GM23338 (cell line): ENCODE measurements around the gene MYOM1. TPM values are rescaled to one million over a fixed set of nuclear protein-coding genes. Genes with fewer than 3 reads are reported as not detected.

ENCODE experiments used
- ATAC-seq: fragments of 200-7000 bp; cut with Tn5 transposase; 3 replicates; pipeline ENCODE4 v1.9.1; 2020
- DNase-seq: peaks from one replicate; pipeline ENCODE4 v3.0.0-alpha.2; 2015; ENCODE audit warnings: low spot score
- H2AFZ ChIP-seq: fragments of 200-600 bp; sonication (generic); 2 replicates; pipeline ENCODE4 v1.8.0; 2016; ENCODE audit warnings: antibody characterized with exemption, mild to moderate bottlenecking, moderate library complexity
- H3F3A ChIP-seq: fragments of 200-600 bp; sonication (generic); replicated peaks from 2 replicates; pipeline ENCODE4 v1.8.0; 2017; ENCODE audit warnings: antibody characterized with exemption, mixed run types, low read depth
- H3K27ac ChIP-seq: fragments of 200-600 bp; sonication (generic); 2 replicates; pipeline ENCODE4 v1.6.1; 2016; ENCODE audit warnings: low read depth
- H3K27me3 ChIP-seq: fragments of 200-600 bp; sonication (generic); 2 replicates; pipeline ENCODE4 v1.8.0; 2016; ENCODE audit warnings: mild to moderate bottlenecking, mixed run types, moderate library complexity; ENCODE audit not compliant: insufficient read depth
- H3K36me3 ChIP-seq: fragments of 200-600 bp; sonication (generic); 2 replicates; pipeline ENCODE4 v1.8.0; 2016; ENCODE audit warnings: mild to moderate bottlenecking; ENCODE audit not compliant: insufficient read depth
- H3K4me1 ChIP-seq: fragments of 200-600 bp; sonication (generic); 2 replicates; pipeline ENCODE4 v1.8.0; 2016; ENCODE audit warnings: mild to moderate bottlenecking, moderate library complexity; ENCODE audit not compliant: insufficient read depth
- H3K4me2 ChIP-seq: fragments of 200-600 bp; sonication (generic); 2 replicates; pipeline ENCODE4 v1.7.1; 2017; ENCODE audit warnings: mixed run types
- H3K4me3 ChIP-seq: fragments of 200-600 bp; sonication (generic); 2 replicates; pipeline ENCODE4 v1.6.1; 2016; ENCODE audit warnings: mixed run types
- H3K79me2 ChIP-seq: fragments of 200-600 bp; sonication (generic); replicated peaks from 2 replicates; pipeline ENCODE4 v1.8.0; 2017; ENCODE audit warnings: mild to moderate bottlenecking; ENCODE audit not compliant: insufficient read depth
- H3K9me2 ChIP-seq: fragments of 200-600 bp; sonication (generic); 2 replicates; pipeline ENCODE4 v1.8.0; 2017; ENCODE audit not compliant: insufficient read depth
- H4K20me1 ChIP-seq: fragments of 200-600 bp; sonication (generic); replicated peaks from 2 replicates; pipeline ENCODE4 v1.8.0; 2017; ENCODE audit warnings: mild to moderate bottlenecking; ENCODE audit not compliant: insufficient read depth
- H3K27ac Mint-ChIP-seq: 2 replicates; pipeline ENCODE4 v1.8.0; 2020; ENCODE audit warnings: inconsistent platforms, mild to moderate bottlenecking, moderate library complexity, mixed read lengths
- H3K27me3 Mint-ChIP-seq: 3 replicates; pipeline ENCODE4 v1.8.0; 2022; ENCODE audit warnings: low read depth, mild to moderate bottlenecking, moderate library complexity, mixed read lengths, inconsistent platforms; ENCODE audit not compliant: insufficient read depth, poor library complexity
- H3K36me3 Mint-ChIP-seq: 3 replicates; pipeline ENCODE4 v1.8.0; 2021; ENCODE audit warnings: low read depth, mild to moderate bottlenecking, inconsistent platforms, moderate library complexity, mixed read lengths
- H3K4me1 Mint-ChIP-seq: 3 replicates; pipeline ENCODE4 v1.8.0; 2020; ENCODE audit warnings: mild to moderate bottlenecking, inconsistent platforms, mixed read lengths
- H3K4me3 Mint-ChIP-seq: 3 replicates; pipeline ENCODE4 v1.8.0; 2021; ENCODE audit warnings: moderate library complexity, mild to moderate bottlenecking, inconsistent platforms, mixed read lengths
- H3K9me3 Mint-ChIP-seq: 3 replicates; pipeline ENCODE4 v1.8.0; 2020; ENCODE audit warnings: moderate library complexity, mild to moderate bottlenecking, inconsistent platforms, mixed read lengths
- CTCF ChIP-seq, 2 experiments: fragments of 200-600 bp in 1 of 2; sonication (generic) in 1 of 2; conservative IDR thresholded peaks; 2 replicates each; pipeline versions ENCODE4 v1.5.1 to v1.6.1; 2016 to 2017; ENCODE audit warnings: antibody characterized with exemption in 2 of 2, low read depth in 2 of 2, mild to moderate bottlenecking in 2 of 2, moderate library complexity in 1 of 2
- EZH2 ChIP-seq: fragments of 200-600 bp; sonication (generic); IDR thresholded peaks from one replicate; pipeline ENCODE4 v1.8.0; 2017; ENCODE audit warnings: antibody characterized with exemption, mild to moderate bottlenecking, low read depth; ENCODE audit not compliant: unreplicated experiment
- EZH2phosphoT487 ChIP-seq: fragments of 200-600 bp; sonication (generic); IDR thresholded peaks from one replicate; pipeline ENCODE4 v1.8.1; 2018; ENCODE audit warnings: antibody characterized with exemption; ENCODE audit not compliant: unreplicated experiment
- JUNB ChIP-seq: IDR thresholded peaks from one replicate; pipeline ENCODE4 v1.6.1; 2016; ENCODE audit warnings: antibody characterized with exemption; ENCODE audit not compliant: unreplicated experiment
- REST ChIP-seq: IDR thresholded peaks from one replicate; pipeline ENCODE4 v1.6.1; 2018; ENCODE audit warnings: antibody characterized with exemption; ENCODE audit not compliant: unreplicated experiment
- STAT1 ChIP-seq: IDR thresholded peaks from one replicate; pipeline ENCODE4 v1.6.1; 2016; ENCODE audit warnings: antibody characterized with exemption; ENCODE audit not compliant: unreplicated experiment
- ZNF114 ChIP-seq: fragments of 250-450 bp; sonication (Bioruptor Pico); IDR thresholded peaks from 2 replicates; pipeline ENCODE4 v1.5.0; 2020; ENCODE audit warnings: mild to moderate bottlenecking, moderate library complexity
- polyA plus RNA-seq: library from polyadenylated mRNA; unstranded; fragments of >200 nt; fragmentation: Nextera tagmentation; extraction: Ambion mirVana; gene quantifications from 2 replicates; pipeline ENCODE4 v1.2.1, GENCODE V29; 2016
- total RNA-seq: library from RNA; depleted of rRNA; stranded (reverse); fragments of >200 nt; shearing (Covaris generic); gene quantifications from 2 replicates; pipeline ENCODE4 v1.2.3, GENCODE V29; 2014

The MYOM1 gene
- total and polyA plus RNA-seq, 2 experiments from 2014 or later: 0.27 to 0.38 TPM

GRCh38 chr18:3088449-3088848 lies 131.3 kb downstream of the MYOM1 start:
- Histone ChIP-seq H3F3A (no peaks in the 10 kb centered on the region), H3K4me1 (peaks cover 3% of the 10 kb centered on the region; the same call in 1 of the 2 replicates), H4K20me1 (no peaks in the 10 kb centered on the region), H2AFZ (0 out of 2 replicates have a peak overlapping the region, but pooled peaks have one; percentile 34), H3K4me3 (no peak overlapping the region), H3K4me2 (no peak overlapping the region), H3K36me3 (no peaks in the 10 kb centered on the region), H3K9me2 (no peaks in the 10 kb centered on the region), H3K79me2 (no peaks in the 10 kb centered on the region), H3K27me3 (no peaks in the 10 kb centered on the region), H3K27ac (no peak overlapping the region)
- no peaks in the 10 kb centered on the region for H3K9me3 Mint-ChIP-seq
- H3K27ac Mint-ChIP-seq: 0 out of 2 replicates have a peak overlapping the region, but pooled peaks have one; percentile 1
- no peaks in the 10 kb centered on the region for H3K36me3 Mint-ChIP-seq
- H3K4me1 Mint-ChIP-seq: peaks cover 43% of the 10 kb centered on the region
- ATAC-seq (no peak), DNase-seq (no peak)
- H3K27me3 Mint-ChIP-seq: peaks cover 3% of the 10 kb centered on the region
- TF ChIP-seq JUNB (no peak), ZNF114 (CRISPR knock-in tag) (no peak), EZH2 (no peak), EZH2phosphoT487 (no peak)
- H3K4me3 Mint-ChIP-seq: no peak overlapping the region

GRCh38 chr18:3086871-3087270 lies 132.9 kb downstream of the MYOM1 start:
- Mint-ChIP-seq H3K4me3 (no peak overlapping the region), H3K27ac (no peak overlapping the region), H3K36me3 (no peaks in the 10 kb centered on the region), H3K4me1 (peaks cover 34% of the 10 kb centered on the region), H3K9me3 (no peaks in the 10 kb centered on the region), H3K27me3 (peaks cover 3% of the 10 kb centered on the region)
- no peaks in the 10 kb centered on the region; the same call in 1 of the 2 replicates for H3K9me2 ChIP-seq
- no peak overlapping the region for H3K27ac ChIP-seq
- no peaks in the 10 kb centered on the region for H3K36me3 ChIP-seq
- no peaks in the 10 kb centered on the region for H3F3A ChIP-seq
- ATAC-seq (no peak), DNase-seq (no peak)
- H3K4me2 ChIP-seq: no peak overlapping the region
- no peak overlapping the region for H3K4me3 ChIP-seq
- H3K4me1 ChIP-seq: peaks cover 3% of the 10 kb centered on the region; the same call in 1 of the 2 replicates
- TF ChIP-seq STAT1 (no peak), REST (no peak), JUNB (no peak), CTCF (conservative IDR thresholded peaks at IDR 0.05; ENCODE audit: low read depth in 2 of 2) (no peak)
- H4K20me1 ChIP-seq: no peaks in the 10 kb centered on the region
- H3K79me2 ChIP-seq: no peaks in the 10 kb centered on the region
- no peak overlapping the region for H2AFZ ChIP-seq
- H3K27me3 ChIP-seq: no peaks in the 10 kb centered on the region
